Stimulated activated naive B cell treated with anti-CD40 and anti-IgM and Interleukin-4, amounts not matched to agents 10 μg/mL and 1 μg/mL and 100 μg/mL, for 72 hours (primary cell): ENCODE data around the gene TUT7.
A peak's percentile ranks its signal among the peaks of the same experiment; 100 is the strongest.
"Not testable (repeated sequence)": the region's sequence is repeated elsewhere in the genome, so short reads cannot be mapped to it uniquely, and the experiment has no call there.

Experiments used
- ATAC-seq, 2 donors: fragments of 150-1000 bp; cut with Tn5 transposase; replicated peaks; 2 replicates each; pipeline ENCODE4 v1.10.0; 2021; ENCODE audit warnings: moderate library complexity in 1 of 2
- DNase-seq: peaks from one replicate; pipeline ENCODE4 v3.0.0; 2021
- H3K27ac Mint-ChIP-seq: one replicate; pipeline ENCODE4 v1.8.0; 2022; ENCODE audit warnings: mild to moderate bottlenecking, mixed read lengths
- H3K27me3 Mint-ChIP-seq, 2 donors: one replicate each; pipeline ENCODE4 v1.8.0; 2022; ENCODE audit warnings: mixed read lengths in 2 of 2
- H3K36me3 Mint-ChIP-seq, 2 donors: one replicate each; pipeline ENCODE4 v1.8.0; 2022; ENCODE audit warnings: mixed read lengths in 2 of 2, mild to moderate bottlenecking in 1 of 2
- H3K4me1 Mint-ChIP-seq, 2 donors: one replicate each; pipeline ENCODE4 v1.8.0; 2022; ENCODE audit warnings: mixed read lengths in 2 of 2, mild to moderate bottlenecking in 1 of 2
- H3K4me3 Mint-ChIP-seq, 2 donors: one replicate each; pipeline ENCODE4 v1.8.0; 2022; ENCODE audit warnings: mild to moderate bottlenecking in 2 of 2, mixed read lengths in 2 of 2, moderate library complexity in 1 of 2
- H3K9me3 Mint-ChIP-seq, 2 donors: one replicate each; pipeline ENCODE4 v1.8.0; 2022; ENCODE audit warnings: mixed read lengths in 2 of 2, mild to moderate bottlenecking in 1 of 2

Gene TUT7

DNA sequence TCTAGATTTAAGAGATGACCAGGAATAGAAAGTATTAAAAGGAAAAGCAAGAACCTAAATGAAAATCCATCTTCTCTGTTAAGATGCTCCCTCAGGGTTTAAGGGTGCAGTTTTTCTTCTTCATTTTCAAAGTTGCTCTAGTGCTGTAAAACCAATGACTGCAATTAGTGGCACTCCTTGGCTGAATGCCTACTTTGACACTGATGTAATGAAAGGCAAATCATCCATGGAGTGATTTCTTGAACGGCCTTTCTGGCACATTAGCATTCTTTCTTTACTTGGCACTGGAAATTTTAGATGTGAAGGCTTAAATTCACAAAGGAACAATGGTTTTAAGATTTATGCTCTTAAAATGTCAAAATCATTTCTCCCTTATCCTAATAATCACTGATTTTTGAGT lies 52.5 kb downstream of the TUT7 start:
- peaks cover 41 to 60% of the 10 kb centered on the region in 2 donors for H3K36me3 Mint-ChIP-seq
- ATAC-seq, result no peak
- H3K27me3 Mint-ChIP-seq, result no peaks in the 10 kb centered on the region
- H3K4me3 Mint-ChIP-seq, result no peak overlapping the region
- no peak overlapping the region for H3K27ac Mint-ChIP-seq
- no peaks in the 10 kb centered on the region for H3K9me3 Mint-ChIP-seq
- H3K4me1 Mint-ChIP-seq, result peaks cover 10 to 20% of the 10 kb centered on the region in 2 donors
- no peak for DNase-seq

DNA sequence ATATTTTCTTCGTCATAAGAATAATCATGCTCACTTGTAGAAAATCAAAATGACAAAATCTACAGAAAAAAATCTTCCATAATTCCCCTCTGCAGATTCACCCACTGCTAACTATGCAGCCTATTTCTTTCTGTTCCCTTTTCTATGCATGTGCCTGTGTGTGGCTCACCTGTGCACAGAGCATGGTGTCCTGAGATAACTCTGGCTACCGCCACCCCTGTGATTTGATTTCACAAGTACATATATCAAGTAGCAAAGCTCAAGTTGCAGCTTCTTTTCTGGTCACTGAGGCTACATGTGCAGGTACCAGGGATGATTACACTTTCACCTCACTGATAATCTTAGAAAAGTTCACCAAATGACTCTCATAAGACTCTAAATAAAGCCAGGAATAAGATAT lies 53.5 kb downstream of the TUT7 start:
- Mint-ChIP-seq H3K4me1 (peaks cover 10 to 20% of the 10 kb centered on the region in 2 donors), H3K4me3 (no peak overlapping the region), H3K27ac (no peak overlapping the region), H3K27me3 (no peaks in the 10 kb centered on the region), H3K9me3 (no peaks in the 10 kb centered on the region), H3K36me3 (peaks cover 39 to 54% of the 10 kb centered on the region in 2 donors)
- DNase-seq, result no peak
- no peak for ATAC-seq

DNA sequence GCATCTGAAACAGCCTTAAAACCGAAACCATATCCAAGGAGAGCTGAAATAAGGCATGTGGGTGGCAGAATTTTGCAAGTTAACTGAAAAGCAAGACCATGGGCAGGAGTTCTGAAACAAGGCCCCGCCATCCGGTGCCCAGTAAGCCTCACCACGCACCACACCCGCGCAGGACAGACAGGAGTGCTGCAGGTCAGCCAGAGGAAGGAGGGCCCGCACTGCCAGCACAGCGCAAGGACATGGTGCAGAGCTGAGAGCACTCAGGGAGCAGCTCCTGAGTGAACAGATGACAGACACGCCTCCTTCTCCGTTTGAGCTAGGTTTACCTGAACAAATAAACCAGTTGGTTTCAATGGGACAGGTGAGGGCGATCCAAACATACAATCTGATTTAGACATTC lies 55.3 kb downstream of the TUT7 start:
- Mint-ChIP-seq H3K27ac (no peak overlapping the region), H3K27me3 (no peaks in the 10 kb centered on the region), H3K4me1 (peaks cover 10 to 17% of the 10 kb centered on the region in 2 donors), H3K9me3 (no peaks in the 10 kb centered on the region), H3K36me3 (peaks cover 38 to 56% of the 10 kb centered on the region in 2 donors), H3K4me3 (no peak overlapping the region)
- ATAC-seq (no peak), DNase-seq (no peak)

GRCh38 chr9:86290341-86290740 lies 63.9 kb downstream of the TUT7 start:
- ATAC-seq, H3K9me3 Mint-ChIP-seq, H3K27me3 Mint-ChIP-seq, H3K27ac Mint-ChIP-seq, H3K4me1 Mint-ChIP-seq, DNase-seq, H3K4me3 Mint-ChIP-seq: not testable (repeated sequence)
- peaks cover 8 to 14% of the 10 kb centered on the region in 2 donors for H3K36me3 Mint-ChIP-seq

DNA sequence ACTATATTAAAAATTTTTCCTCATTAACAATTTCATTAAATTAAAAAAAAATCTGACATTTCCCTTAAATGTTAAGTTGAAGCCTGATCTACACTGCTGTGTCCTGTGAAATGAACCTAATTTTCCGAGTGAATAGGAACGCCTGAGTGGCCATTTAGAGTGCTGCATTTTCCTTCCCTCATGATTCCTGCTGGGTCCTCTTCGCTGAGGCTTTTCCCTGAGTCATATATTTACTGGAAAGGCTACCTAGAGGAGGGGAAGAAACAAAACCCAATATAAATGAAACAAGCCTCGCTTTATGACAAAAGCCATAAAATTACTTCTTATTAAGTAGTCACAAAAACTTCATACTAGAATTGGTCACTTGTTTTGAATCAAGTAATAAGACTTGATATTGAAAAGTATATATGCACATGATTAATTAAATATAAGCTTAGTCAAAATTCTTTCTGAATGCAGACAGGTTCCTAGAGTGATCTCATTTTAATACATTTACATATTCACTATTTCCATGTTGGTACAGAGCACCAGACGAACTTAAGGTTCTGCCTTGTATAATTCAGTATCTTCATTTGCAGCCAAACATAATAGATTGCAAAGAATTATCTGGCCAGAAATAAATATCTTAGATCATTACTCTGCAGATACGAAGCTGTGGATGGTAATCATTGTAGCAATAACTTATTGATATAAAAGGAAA lies 65.6 kb downstream of the TUT7 start:
- DNase-seq (no peak), ATAC-seq (no peak)
- Mint-ChIP-seq H3K4me1 (peaks cover 0 to 6% of the 10 kb centered on the region in 2 donors), H3K9me3 (no peaks in the 10 kb centered on the region), H3K4me3 (no peak overlapping the region), H3K36me3 (peaks cover 3 to 8% of the 10 kb centered on the region in 2 donors), H3K27ac (no peak overlapping the region), H3K27me3 (no peaks in the 10 kb centered on the region)

- ATAC-seq (no peak), DNase-seq (no peak)
- Mint-ChIP-seq H3K4me1 (peaks cover 6 to 16% of the 10 kb centered on the region in 2 donors), H3K4me3 (no peak overlapping the region), H3K27ac (no peak overlapping the region), H3K9me3 (no peaks in the 10 kb centered on the region), H3K36me3 (peaks cover 3 to 8% of the 10 kb centered on the region in 2 donors), H3K27me3 (no peaks in the 10 kb centered on the region)
Measured at GRCh38 chr9:86287013-86287412, 67.2 kb downstream of the TUT7 start.

DNA sequence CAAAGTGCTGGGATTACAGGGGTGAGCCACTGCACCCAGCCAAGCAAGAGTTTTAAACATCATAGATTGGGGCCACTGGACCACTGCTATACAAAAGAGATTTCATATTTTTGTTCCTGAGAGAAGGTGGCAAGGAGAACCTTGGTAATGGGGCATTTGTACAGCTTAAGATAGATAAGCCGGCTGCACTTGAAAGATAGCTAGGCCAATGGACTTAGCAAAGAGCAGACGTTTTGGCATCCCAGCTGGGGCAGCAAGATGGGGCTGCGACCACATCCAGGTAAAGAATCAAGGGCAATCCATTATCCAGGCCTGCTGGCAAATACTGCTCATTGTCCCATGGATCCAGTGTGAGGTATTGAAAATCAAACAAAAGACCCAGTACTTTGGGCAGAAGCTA lies 67.9 kb downstream of the TUT7 start:
- peaks cover 3 to 8% of the 10 kb centered on the region in 2 donors for H3K36me3 Mint-ChIP-seq
- no peaks in the 10 kb centered on the region for H3K27me3 Mint-ChIP-seq
- H3K9me3 Mint-ChIP-seq, result no peaks in the 10 kb centered on the region
- H3K4me3 Mint-ChIP-seq, result no peak overlapping the region
- DNase-seq (no peak), ATAC-seq (no peak)
- H3K4me1 Mint-ChIP-seq, result peaks cover 7 to 18% of the 10 kb centered on the region in 2 donors
- H3K27ac Mint-ChIP-seq, result peak overlapping the region; percentile 14

DNA sequence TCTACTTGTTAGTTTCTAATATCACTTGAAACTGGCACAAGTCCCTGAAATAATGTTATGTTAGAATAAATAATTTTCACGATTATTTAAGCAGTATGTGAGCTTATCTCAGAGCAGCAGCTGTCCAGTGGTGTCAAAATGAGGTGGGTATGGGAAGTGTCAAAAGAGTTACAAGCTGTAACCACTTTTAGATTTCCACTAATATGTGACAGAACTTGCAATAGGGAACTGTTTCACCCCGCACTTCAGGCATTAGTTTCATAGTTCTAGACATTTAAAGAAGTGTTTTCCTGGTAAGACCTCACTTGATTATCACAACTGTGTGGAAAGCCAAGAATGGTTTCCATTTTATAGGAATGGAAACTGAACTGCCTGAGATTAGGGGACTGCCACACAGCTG lies 68.9 kb downstream of the TUT7 start:
- no peak for DNase-seq
- peaks cover 3 to 8% of the 10 kb centered on the region in 2 donors for H3K36me3 Mint-ChIP-seq
- no peak overlapping the region for H3K4me3 Mint-ChIP-seq
- peaks cover 9 to 26% of the 10 kb centered on the region in 2 donors for H3K4me1 Mint-ChIP-seq
- no peaks in the 10 kb centered on the region for H3K27me3 Mint-ChIP-seq
- H3K9me3 Mint-ChIP-seq, result no peaks in the 10 kb centered on the region
- ATAC-seq, result no peak
- H3K27ac Mint-ChIP-seq, result no peak overlapping the region

- ATAC-seq (peak; percentile 15 to 16), DNase-seq (no peak)
- Mint-ChIP-seq H3K9me3 (no peaks in the 10 kb centered on the region), H3K36me3 (peaks cover 0 to 18% of the 10 kb centered on the region in 2 donors), H3K27ac (peak overlapping the region; percentile 97), H3K4me1 (peaks cover 22 to 40% of the 10 kb centered on the region in 2 donors), H3K27me3 (no peaks in the 10 kb centered on the region), H3K4me3 (peak overlapping the region; percentile 89 to 90)
Measured at GRCh38 chr9:86282979-86283535, 71.2 kb downstream of the TUT7 start.

DNA sequence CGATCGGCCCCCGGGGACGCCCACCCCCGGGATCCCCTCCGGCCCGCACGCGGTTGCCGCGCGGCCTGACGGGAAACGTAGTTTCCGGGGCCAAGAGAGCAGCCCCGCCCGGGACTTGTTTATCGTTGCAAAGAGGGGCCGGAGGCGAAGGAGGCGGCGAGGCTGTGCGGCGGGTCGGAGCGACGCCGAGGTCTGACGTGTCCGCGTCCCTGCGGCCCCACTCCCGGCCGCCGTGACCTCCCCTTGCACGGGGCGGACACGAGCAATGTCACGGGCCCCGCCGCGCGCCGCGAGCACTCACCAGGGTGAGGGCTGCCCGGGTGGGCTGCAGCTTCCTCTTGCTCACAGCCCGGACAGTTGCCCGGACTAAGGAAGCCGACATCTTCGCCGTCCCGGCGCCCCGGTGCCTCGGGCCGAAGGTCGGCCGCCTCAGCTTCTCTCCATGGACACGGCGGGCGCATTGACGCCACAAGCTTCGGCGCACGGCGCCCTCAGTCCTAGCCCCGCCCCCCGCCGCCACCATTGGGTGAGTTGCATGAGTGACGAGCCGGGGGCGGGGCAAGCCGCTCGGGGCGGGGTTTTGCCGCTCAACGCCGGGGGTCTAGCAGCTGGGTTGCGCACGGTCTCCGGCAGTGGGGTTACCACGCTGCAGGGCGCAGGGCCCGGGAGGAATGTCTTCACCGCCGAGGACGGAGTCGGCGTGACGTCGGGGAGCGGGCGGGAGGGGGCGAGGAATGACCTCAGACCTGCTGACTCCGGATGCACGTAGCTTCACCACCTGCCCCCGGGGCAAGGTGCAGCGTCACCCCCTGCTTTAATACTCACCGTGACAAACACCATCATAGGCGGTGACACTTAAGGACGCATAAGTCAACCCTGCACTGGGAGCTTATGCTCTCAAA lies 71.9 kb downstream of the TUT7 start, which contains the start of gene ISCA1:
Gene ISCA1, minus strand, starts transcription at position 462 of the 902 bp plus-strand sequence. Its CDS starts 80 bp downstream, at position 382.
- no peaks in the 10 kb centered on the region for H3K27me3 Mint-ChIP-seq
- peak within 1 kb of the TSS; percentile 97 for H3K27ac Mint-ChIP-seq
- DNase-seq (peak; percentile 89), ATAC-seq (peak; percentile 87 to 91)
- H3K4me3 Mint-ChIP-seq, result peak within 1 kb of the TSS; percentile 89 to 90
- H3K4me1 Mint-ChIP-seq, result peaks cover 22 to 40% of the 10 kb centered on the region in 2 donors
- peaks cover 0 to 19% of the 10 kb centered on the region in 2 donors for H3K36me3 Mint-ChIP-seq
- no peaks in the 10 kb centered on the region for H3K9me3 Mint-ChIP-seq

DNA sequence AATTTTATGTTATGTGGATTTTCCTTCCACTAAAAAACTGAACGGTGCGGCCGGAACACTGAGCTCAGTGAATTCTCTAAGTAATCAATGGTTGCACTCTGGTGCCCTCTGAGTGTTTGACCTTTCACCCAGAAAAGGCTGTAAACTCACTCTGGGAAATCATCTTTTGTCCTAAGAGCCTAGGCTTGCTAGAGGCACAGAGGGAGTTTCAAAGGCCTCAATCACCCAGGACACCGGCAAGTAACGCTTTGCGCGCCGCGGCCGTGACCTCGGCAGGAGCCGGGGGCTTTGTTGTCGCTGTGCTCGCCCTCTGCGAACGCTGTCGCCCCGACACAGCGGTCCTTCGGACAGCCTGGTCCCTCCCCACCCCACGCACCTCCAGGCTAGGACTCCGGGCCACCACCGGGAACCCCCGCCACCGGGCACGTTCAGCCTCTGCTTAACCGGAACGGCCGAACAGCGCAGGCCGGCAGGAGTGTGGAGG lies 72.6 kb downstream of the TUT7 start:
- Mint-ChIP-seq H3K27ac (peak overlapping the region; percentile 97), H3K9me3 (no peaks in the 10 kb centered on the region), H3K4me3 (peak overlapping the region; percentile 89 to 90), H3K4me1 (peaks cover 22 to 40% of the 10 kb centered on the region in 2 donors), H3K36me3 (peaks cover 0 to 21% of the 10 kb centered on the region in 2 donors), H3K27me3 (no peaks in the 10 kb centered on the region)
- ATAC-seq, result peak; percentile 36 to 37
- DNase-seq, result no peak

GRCh38 chr9:86280580-86280979 lies 73.6 kb downstream of the TUT7 start:
- Mint-ChIP-seq H3K27ac (no peak overlapping the region), H3K4me1 (peaks cover 22 to 39% of the 10 kb centered on the region in 2 donors), H3K36me3 (peaks cover 0 to 19% of the 10 kb centered on the region in 2 donors), H3K4me3 (peak overlapping the region; percentile 29 to 90), H3K9me3 (no peaks in the 10 kb centered on the region), H3K27me3 (no peaks in the 10 kb centered on the region)
- no peak for DNase-seq
- ATAC-seq, result no peak

GRCh38 chr9:86279839-86280238 lies 74.4 kb downstream of the TUT7 start:
- Mint-ChIP-seq H3K36me3 (peaks cover 0 to 21% of the 10 kb centered on the region in 2 donors), H3K4me1 (peaks cover 22 to 34% of the 10 kb centered on the region in 2 donors), H3K9me3 (no peaks in the 10 kb centered on the region), H3K4me3 (peak overlapping the region; percentile 5 to 17), H3K27me3 (no peaks in the 10 kb centered on the region), H3K27ac (peak overlapping the region; percentile 9)
- DNase-seq (no peak), ATAC-seq (no peak)

DNA sequence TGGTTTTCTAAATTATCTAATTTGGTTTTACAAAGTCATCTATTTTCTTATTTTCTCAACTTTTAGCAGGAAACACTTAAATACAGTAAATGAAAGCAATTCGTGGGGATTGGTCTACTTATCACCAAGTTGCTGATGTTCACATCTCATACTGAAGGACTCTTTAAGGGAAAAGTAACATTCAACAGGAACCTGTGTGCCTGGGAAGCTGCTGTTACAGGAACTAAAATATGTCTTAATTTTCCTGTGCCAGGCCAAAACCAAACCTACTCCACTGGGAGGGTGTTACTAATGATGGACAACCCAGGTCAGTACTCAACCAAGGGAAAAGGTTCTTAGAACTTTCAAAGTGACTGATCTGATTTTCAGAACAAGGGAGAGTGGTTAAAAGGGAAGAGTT lies 77.1 kb downstream of the TUT7 start:
- Mint-ChIP-seq H3K27me3 (no peaks in the 10 kb centered on the region), H3K4me1 (peaks cover 18 to 29% of the 10 kb centered on the region in 2 donors), H3K36me3 (peaks cover 9 to 38% of the 10 kb centered on the region in 2 donors), H3K27ac (no peak overlapping the region), H3K4me3 (no peak overlapping the region), H3K9me3 (no peaks in the 10 kb centered on the region)
- ATAC-seq (no peak), DNase-seq (no peak)
